ENCODE data around the gene RAE1. TPM values are rescaled to one million over a fixed set of nuclear protein-coding genes. Genes with fewer than 3 reads are reported as not detected.

Gene RAE1
- total and polyA plus RNA-seq, 9 donors: 13.9 to 46.1 (median 20.4) TPM

DNA sequence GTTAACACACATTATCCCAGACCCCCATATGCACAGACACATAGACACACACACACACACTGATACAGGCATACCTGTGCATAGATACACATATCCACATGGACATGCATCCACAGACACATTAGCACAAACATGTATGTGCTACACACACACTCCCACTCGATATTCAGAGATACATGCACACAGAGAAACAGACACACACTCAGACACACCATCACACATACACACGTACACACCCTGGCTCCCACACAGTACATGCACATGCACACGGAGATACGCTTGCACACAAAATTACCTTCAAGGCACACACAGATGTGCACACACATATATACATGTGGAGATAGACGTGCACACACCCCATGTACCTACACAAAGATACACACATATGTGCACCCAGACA, 59.9 kb downstream of the RAE1 start:
- Histone ChIP-seq H3K4me3 (no peak overlapping the region), H3K27me3 (no peaks in the 10 kb centered on the region), H3K36me3 (no peaks in the 10 kb centered on the region), H3K9me3 (no peaks in the 10 kb centered on the region), H3K27ac (no peak overlapping the region), H3K4me1 (ENCODE audit: insufficient read depth) (peaks cover 15% of the 10 kb centered on the region)
- intact Hi-C loops (cut with DNase I): no loop called here
- no peak for TF ChIP-seq EP300 (IDR thresholded peaks at IDR 0.05)
- TF ChIP-seq POLR2A (IDR thresholded peaks at IDR 0.05): no peak
- TF ChIP-seq, protein P1, sequence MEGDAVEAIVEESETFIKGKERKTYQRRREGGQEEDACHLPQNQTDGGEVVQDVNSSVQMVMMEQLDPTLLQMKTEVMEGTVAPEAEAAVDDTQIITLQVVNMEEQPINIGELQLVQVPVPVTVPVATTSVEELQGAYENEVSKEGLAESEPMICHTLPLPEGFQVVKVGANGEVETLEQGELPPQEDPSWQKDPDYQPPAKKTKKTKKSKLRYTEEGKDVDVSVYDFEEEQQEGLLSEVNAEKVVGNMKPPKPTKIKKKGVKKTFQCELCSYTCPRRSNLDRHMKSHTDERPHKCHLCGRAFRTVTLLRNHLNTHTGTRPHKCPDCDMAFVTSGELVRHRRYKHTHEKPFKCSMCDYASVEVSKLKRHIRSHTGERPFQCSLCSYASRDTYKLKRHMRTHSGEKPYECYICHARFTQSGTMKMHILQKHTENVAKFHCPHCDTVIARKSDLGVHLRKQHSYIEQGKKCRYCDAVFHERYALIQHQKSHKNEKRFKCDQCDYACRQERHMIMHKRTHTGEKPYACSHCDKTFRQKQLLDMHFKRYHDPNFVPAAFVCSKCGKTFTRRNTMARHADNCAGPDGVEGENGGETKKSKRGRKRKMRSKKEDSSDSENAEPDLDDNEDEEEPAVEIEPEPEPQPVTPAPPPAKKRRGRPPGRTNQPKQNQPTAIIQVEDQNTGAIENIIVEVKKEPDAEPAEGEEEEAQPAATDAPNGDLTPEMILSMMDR (IDR thresholded peaks at IDR 0.05): no peak
- no peak for DNase-seq
- WGBS, 3 donors: 89 to 91% (median 89%) methylated on average over 5 of the region's 5 CpGs

DNA sequence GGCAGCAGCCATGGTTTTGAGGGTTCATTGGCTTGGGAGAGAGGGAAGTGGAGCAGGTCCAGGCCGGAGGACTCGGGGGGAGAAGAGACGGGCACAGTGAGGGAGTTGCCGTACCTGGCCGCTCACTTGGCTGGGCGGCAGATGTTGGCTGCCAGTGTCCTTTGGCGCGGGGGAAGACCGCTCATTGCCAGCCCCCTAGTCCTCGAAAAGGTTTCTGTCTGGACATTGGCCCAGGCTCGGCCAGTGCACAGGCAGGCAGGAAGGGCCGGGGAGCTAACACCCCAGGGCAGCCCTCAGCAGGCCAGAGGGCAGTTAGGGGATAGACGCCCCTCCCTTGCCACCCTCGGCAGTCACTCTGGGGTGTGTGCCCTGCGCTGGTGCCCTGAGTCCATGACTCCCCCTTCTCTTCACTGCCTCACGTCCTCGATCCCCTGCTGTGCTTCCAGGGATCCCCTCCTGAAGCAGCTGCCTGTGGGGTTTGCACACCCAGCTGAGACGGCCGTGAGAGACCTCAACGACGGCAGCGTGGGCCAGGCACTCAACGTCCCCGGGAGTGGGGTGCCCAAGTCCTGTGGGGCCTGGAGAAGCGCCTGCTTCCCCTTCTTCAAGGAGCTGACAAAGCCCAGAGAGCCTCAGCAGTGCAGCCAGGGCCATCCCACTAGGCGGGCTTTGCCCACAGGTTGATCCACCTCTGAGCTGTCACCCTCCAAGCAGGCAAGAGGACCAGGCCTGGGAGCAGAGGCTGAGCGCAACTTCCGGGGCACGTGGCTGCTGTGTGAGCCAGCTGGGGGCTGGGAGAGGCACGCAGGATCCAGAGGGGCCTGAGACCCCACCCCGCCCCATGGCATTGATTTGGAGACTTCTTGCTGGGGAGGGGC, 60.6 kb downstream of the RAE1 start:
- 82 to 87% (median 86%) methylated on average over 30 to 31 of the region's 31 CpGs for WGBS, 3 donors
- H3K9me3 ChIP-seq: no peaks in the 10 kb centered on the region
- no peak for TF ChIP-seq EP300 (IDR thresholded peaks at IDR 0.05)
- no peak for TF ChIP-seq POLR2A (IDR thresholded peaks at IDR 0.05)
- TF ChIP-seq, protein P1 (IDR thresholded peaks at IDR 0.05): no peak
- H3K4me3 ChIP-seq: no peak overlapping the region
- no peaks in the 10 kb centered on the region for H3K27me3 ChIP-seq
- intact Hi-C loops (cut with DNase I): no loop called here
- no peak overlapping the region for H3K27ac ChIP-seq
- H3K4me1 ChIP-seq (ENCODE audit: insufficient read depth): peaks cover 17% of the 10 kb centered on the region
- no peak for DNase-seq
- no peaks in the 10 kb centered on the region for H3K36me3 ChIP-seq

DNA sequence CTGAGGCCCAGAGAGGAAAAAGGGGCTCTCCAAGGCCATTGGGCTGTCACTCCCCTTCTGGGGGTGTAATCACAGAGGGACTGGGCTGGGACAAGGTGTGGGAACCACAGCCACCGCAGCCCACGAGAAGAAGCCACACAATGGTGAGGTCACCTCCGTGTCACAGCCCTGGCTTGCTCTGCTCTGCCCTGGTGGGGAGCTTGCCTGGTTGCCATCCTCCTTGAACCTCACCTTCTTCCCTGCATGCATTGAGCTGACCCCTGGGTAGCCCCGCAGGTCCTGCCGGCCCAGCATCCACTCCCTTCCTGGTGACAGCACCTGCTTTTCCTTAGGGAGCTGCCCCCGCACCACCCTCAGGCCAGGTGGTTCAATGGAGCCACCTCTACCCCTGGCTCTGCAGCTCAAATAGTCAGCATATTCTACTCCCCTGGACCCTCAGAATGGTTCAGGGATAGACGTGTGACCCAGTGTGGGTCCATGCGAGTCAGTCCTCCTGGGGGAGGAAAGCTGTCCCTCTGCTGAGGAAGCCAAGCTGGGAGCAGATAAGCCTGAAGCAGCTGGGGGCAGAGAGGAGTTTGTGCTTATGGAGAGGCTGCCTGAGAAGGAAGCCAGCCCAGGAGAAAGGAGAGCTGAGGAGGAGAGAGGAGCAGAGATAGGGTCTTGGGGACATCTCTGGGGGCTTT, 61.4 kb downstream of the RAE1 start:
- Histone ChIP-seq H3K27ac (no peak overlapping the region), H3K4me1 (ENCODE audit: insufficient read depth) (peaks cover 17% of the 10 kb centered on the region), H3K9me3 (no peaks in the 10 kb centered on the region), H3K36me3 (no peaks in the 10 kb centered on the region), H3K4me3 (no peak overlapping the region), H3K27me3 (no peaks in the 10 kb centered on the region)
- no peak for TF ChIP-seq POLR2A (IDR thresholded peaks at IDR 0.05)
- no peak for TF ChIP-seq EP300 (IDR thresholded peaks at IDR 0.05)
- TF ChIP-seq, protein P1 (IDR thresholded peaks at IDR 0.05): no peak
- DNase-seq: no peak
- WGBS, 3 donors: 57 to 63% (median 58%) methylated on average over 8 of the region's 8 CpGs
- intact Hi-C loops (cut with DNase I): no loop called here

DNA sequence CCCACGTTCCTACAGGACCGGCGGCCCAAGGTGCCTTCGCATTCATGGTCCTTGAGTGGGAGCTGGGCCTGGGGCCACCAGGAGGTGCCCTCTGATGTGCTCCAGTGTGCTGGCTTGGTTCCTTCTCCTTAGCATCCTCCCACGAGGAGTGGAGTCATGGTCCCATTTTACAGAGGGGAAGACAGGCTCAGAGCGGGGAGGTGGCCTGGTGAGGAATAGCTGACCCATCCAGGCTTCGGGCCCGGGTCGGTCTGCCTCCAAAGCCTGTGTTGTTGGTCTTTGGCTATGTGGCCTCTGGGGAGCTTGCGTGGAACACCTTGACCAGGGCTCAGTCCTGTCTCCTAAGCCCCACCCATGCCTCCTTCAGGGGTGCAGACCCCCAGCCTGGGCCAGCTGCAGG, 62.9 kb downstream of the RAE1 start:
- no peaks in the 10 kb centered on the region for H3K27me3 ChIP-seq
- H3K4me1 ChIP-seq (ENCODE audit: insufficient read depth): peaks cover 15% of the 10 kb centered on the region
- no peak overlapping the region for H3K27ac ChIP-seq
- H3K36me3 ChIP-seq: no peaks in the 10 kb centered on the region
- 94 to 96% (median 95%) methylated on average over 9 to 10 of the region's 10 CpGs for WGBS, 3 donors
- no peaks in the 10 kb centered on the region for H3K9me3 ChIP-seq
- DNase-seq: no peak
- intact Hi-C loops (cut with DNase I): no loop called here
- TF ChIP-seq, protein P1 (IDR thresholded peaks at IDR 0.05): no peak
- TF ChIP-seq POLR2A (IDR thresholded peaks at IDR 0.05): no peak
- TF ChIP-seq EP300 (IDR thresholded peaks at IDR 0.05): no peak
- H3K4me3 ChIP-seq: no peak overlapping the region
